NOMO-1 treated with DMSO at 0.1 percent for 48 hours (cell line): ENCODE results near the gene C2orf68.
"Not testable (repeated sequence)": the region's sequence is repeated elsewhere in the genome, so short reads cannot be mapped to it uniquely, and the experiment has no call there.

ENCODE experiments used
- DNase-seq: peaks from one replicate; lab custom pipeline; 2025; ENCODE audit not compliant: unreplicated experiment; lab: John Stamatoyannopoulos, UW

The C2orf68 gene

GRCh38 chr2:85599468-85600234 is 12.2 kb downstream of the C2orf68 start:
- no peak for DNase-seq

GRCh38 chr2:85598594-85599340 is 13.1 kb downstream of the C2orf68 start:
- no peak for DNase-seq

- DNase-seq: no peak
Observed at GRCh38 chr2:85597241-85597640, 14.6 kb downstream of the C2orf68 start.

GRCh38 chr2:85596486-85597143 is 15.3 kb downstream of the C2orf68 start:
- DNase-seq: no peak

GRCh38 chr2:85596026-85596333 is 15.9 kb downstream of the C2orf68 start:
- no peak for DNase-seq

GRCh38 chr2:85595301-85596025 is 16.4 kb downstream of the C2orf68 start, which contains the start of gene RNF181:
RNF181 (plus strand) TSS chr2:85595745; CDS start chr2:85595764, 19 bp downstream.
- peak; percentile 99 for DNase-seq

GRCh38 chr2:85594715-85595300 is 17.1 kb downstream of the C2orf68 start:
- no peak for DNase-seq

- no peak for DNase-seq
Observed at GRCh38 chr2:85593023-85593422, 18.8 kb downstream of the C2orf68 start.

- not testable (repeated sequence) for DNase-seq
Observed at GRCh38 chr2:85592299-85592698, 19.6 kb downstream of the C2orf68 start.

GRCh38 chr2:85591563-85591962 is 20.3 kb downstream of the C2orf68 start:
- DNase-seq: no peak

- no peak for DNase-seq
Observed at GRCh38 chr2:85590950-85591349, 20.9 kb downstream of the C2orf68 start.

GRCh38 chr2:85589982-85590791 is 21.7 kb downstream of the C2orf68 start:
- DNase-seq: no peak

GRCh38 chr2:85589181-85589580 is 22.7 kb downstream of the C2orf68 start:
- DNase-seq: no peak

- DNase-seq: no peak
Observed at GRCh38 chr2:85588645-85589044, 23.2 kb downstream of the C2orf68 start.

GRCh38 chr2:85588236-85588635 is 23.6 kb downstream of the C2orf68 start:
- no peak for DNase-seq

GRCh38 chr2:85585781-85586105 is 26.1 kb downstream of the C2orf68 start:
- DNase-seq: peak; percentile 8

GRCh38 chr2:85584857-85585780 is 26.7 kb downstream of the C2orf68 start:
- no peak for DNase-seq

GRCh38 chr2:85584354-85584856 is 27.5 kb downstream of the C2orf68 start, which contains the start of gene VAMP5:
VAMP5 (plus strand) TSS chr2:85584431; CDS start chr2:85584491, 60 bp downstream.
- DNase-seq: no peak
